Measurements from ENCODE around the gene MCF2L. TPM values are rescaled to one million over a fixed set of nuclear protein-coding genes. Genes with fewer than 3 reads are reported as not detected.

MCF2L gene
- total RNA-seq, 4 donors from 2014 or later, result 62.1 to 186 (median 91.3) TPM

- no peaks in the 10 kb centered on the region for H3K4me1 ChIP-seq
- DNase-seq, result no peak
- intact Hi-C loops (cut with DNase I; ENCODE audit: low total_unique reads) (no loop called here), in situ Hi-C loops (cut with MboI; ENCODE audit: low pct_ligation_motif_present in 1 of 4, low pct_unique_long_range_greater_than_20kb in 1 of 4, low sequenced_read_pairs in 3 of 4) (no loop called here)
- no peak overlapping the region for H3K27ac ChIP-seq
- no peak for TF ChIP-seq POLR2AphosphoS5 (IDR thresholded peaks at IDR 0.05)
- TF ChIP-seq CTCF (IDR thresholded peaks at IDR 0.05), result no peak
- TF ChIP-seq EP300 (IDR thresholded peaks at IDR 0.05; ENCODE audit: low read depth), result no peak
- no peak for TF ChIP-seq POLR2A (IDR thresholded peaks at IDR 0.05)
- H3K9me3 ChIP-seq, result no peaks in the 10 kb centered on the region
- no peak overlapping the region for H3K4me3 ChIP-seq
- no peaks in the 10 kb centered on the region for H3K27me3 ChIP-seq
- 85% methylated on average over 21 of the region's 21 CpGs; no CpG with 5 or more reads in 1 of the 2 donors for WGBS, 2 donors (ENCODE audit: low coverage in 1 of 2)
- H3K36me3 ChIP-seq, result no peaks in the 10 kb centered on the region
Observed at GRCh38 chr13:113026391-113026910, 57.4 kb downstream of the MCF2L start.

DNA sequence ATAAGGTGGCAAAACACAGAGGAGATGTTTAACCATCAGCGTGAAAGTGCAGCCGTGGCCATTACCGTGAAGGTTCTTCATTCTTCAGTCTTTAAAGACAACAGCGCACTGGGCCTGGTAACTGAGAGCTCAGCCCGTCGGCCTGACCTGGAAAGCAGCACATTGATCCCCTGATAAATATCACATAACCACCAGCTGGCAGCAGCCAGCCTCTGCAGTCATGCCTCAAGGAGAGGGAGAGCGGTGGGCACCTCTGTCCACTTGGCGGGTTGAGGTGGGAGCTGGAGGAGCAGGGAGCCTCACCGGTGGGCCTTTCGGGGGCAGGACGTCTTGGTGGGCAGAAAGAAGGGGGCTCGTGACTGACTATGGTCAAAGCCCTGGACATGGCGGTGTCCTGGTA, 58.1 kb downstream of the MCF2L start:
- H3K4me1 ChIP-seq, result no peaks in the 10 kb centered on the region
- H3K27ac ChIP-seq, result no peak overlapping the region
- TF ChIP-seq EP300 (IDR thresholded peaks at IDR 0.05; ENCODE audit: low read depth) (no peak), POLR2AphosphoS5 (IDR thresholded peaks at IDR 0.05) (no peak), POLR2A (IDR thresholded peaks at IDR 0.05) (no peak), CTCF (IDR thresholded peaks at IDR 0.05) (no peak)
- intact Hi-C loops (cut with DNase I; ENCODE audit: low total_unique reads), result no loop called here
- H3K36me3 ChIP-seq, result no peaks in the 10 kb centered on the region
- H3K27me3 ChIP-seq, result no peaks in the 10 kb centered on the region
- no peaks in the 10 kb centered on the region for H3K9me3 ChIP-seq
- 85 to 90% methylated on average over 2 to 13 of the region's 13 CpGs for WGBS, 2 donors (ENCODE audit: low coverage in 1 of 2)
- H3K4me3 ChIP-seq, result no peak overlapping the region
- in situ Hi-C loops (cut with MboI; ENCODE audit: low pct_ligation_motif_present in 1 of 4, low pct_unique_long_range_greater_than_20kb in 1 of 4, low sequenced_read_pairs in 3 of 4), result no loop called here
- DNase-seq, result no peak

- Histone ChIP-seq H3K27me3 (no peaks in the 10 kb centered on the region), H3K36me3 (no peaks in the 10 kb centered on the region), H3K9me3 (no peaks in the 10 kb centered on the region), H3K27ac (no peak overlapping the region), H3K4me3 (no peak overlapping the region), H3K4me1 (no peaks in the 10 kb centered on the region)
- in situ Hi-C loops (cut with MboI; ENCODE audit: low pct_ligation_motif_present in 1 of 4, low pct_unique_long_range_greater_than_20kb in 1 of 4, low sequenced_read_pairs in 3 of 4) (no loop called here), intact Hi-C loops (cut with DNase I; ENCODE audit: low total_unique reads) (no loop called here)
- DNase-seq, result no peak
- 93% methylated on average over 16 of the region's 16 CpGs; no CpG with 5 or more reads in 1 of the 2 donors for WGBS, 2 donors (ENCODE audit: low coverage in 1 of 2)
- TF ChIP-seq POLR2A (IDR thresholded peaks at IDR 0.05) (no peak), CTCF (IDR thresholded peaks at IDR 0.05) (no peak), POLR2AphosphoS5 (IDR thresholded peaks at IDR 0.05) (no peak), EP300 (IDR thresholded peaks at IDR 0.05; ENCODE audit: low read depth) (no peak)
Observed at GRCh38 chr13:113027566-113027965, 58.6 kb downstream of the MCF2L start.

DNA sequence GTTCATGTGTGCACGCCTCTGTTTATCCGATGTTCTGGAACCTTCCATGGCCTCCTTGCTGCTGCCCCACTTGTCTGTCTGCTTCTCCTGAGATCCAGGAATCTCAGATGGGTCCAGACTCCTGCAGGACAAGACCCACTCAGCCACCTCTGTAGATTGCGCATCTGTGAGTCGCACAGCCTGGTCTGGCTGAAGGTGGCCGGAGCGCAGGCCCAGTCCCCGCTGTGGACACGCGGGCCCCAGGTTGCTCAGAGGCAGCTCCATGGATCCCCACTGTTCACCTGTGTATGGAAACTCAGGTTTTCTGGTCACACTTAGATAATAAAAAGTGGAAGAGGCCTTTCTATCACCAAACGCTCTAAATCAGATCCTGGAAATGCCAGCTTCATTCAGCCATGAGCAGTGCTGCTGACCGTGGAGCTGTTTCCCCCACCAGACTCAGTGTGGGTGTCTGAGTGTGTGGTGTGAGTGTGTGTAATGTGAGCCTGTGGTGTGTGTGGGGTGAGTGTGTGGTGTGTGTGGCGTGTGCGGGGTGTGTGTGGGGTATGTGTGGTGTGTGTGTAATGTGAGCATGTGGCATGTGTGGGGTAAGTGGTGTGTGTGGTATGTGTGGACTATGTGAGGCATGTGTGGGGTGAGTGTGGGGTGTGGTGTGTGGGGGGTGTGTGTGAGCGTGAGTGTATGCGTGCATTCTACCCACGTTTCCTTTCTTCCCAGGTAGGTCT, 59.5 kb downstream of the MCF2L start:
- H3K27ac ChIP-seq, result no peak overlapping the region
- in situ Hi-C loops (cut with MboI; ENCODE audit: low pct_ligation_motif_present in 1 of 4, low pct_unique_long_range_greater_than_20kb in 1 of 4, low sequenced_read_pairs in 3 of 4) (no loop called here), intact Hi-C loops (cut with DNase I; ENCODE audit: low total_unique reads) (no loop called here)
- H3K4me1 ChIP-seq, result no peaks in the 10 kb centered on the region
- no peaks in the 10 kb centered on the region for H3K36me3 ChIP-seq
- DNase-seq, result no peak
- H3K4me3 ChIP-seq, result no peak overlapping the region
- no peaks in the 10 kb centered on the region for H3K27me3 ChIP-seq
- WGBS, 2 donors (ENCODE audit: low coverage in 1 of 2), result 40 to 88% methylated on average over 1 to 16 of the region's 16 CpGs
- no peaks in the 10 kb centered on the region for H3K9me3 ChIP-seq
- TF ChIP-seq CTCF (IDR thresholded peaks at IDR 0.05), result no peak
- no peak for TF ChIP-seq EP300 (IDR thresholded peaks at IDR 0.05; ENCODE audit: low read depth)
- no peak for TF ChIP-seq POLR2AphosphoS5 (IDR thresholded peaks at IDR 0.05)
- TF ChIP-seq POLR2A (IDR thresholded peaks at IDR 0.05), result no peak

Measured in transverse colon (tissue), 4 donors.